K562 treated with DMSO at 1 percent for 12 hours (cell line): ENCODE measurements around the gene HYAL2. TPM values are rescaled to one million over a fixed set of nuclear protein-coding genes. Genes with fewer than 3 reads are reported as not detected.

Experiments
- total RNA-seq: library from RNA; unstranded; fragments of 300-600 nt; gene quantifications from 2 replicates; pipeline ENCODE4 v1.2.3, GENCODE V29; 2022; ENCODE audit not compliant: insufficient read depth

The HYAL2 gene, protein sequence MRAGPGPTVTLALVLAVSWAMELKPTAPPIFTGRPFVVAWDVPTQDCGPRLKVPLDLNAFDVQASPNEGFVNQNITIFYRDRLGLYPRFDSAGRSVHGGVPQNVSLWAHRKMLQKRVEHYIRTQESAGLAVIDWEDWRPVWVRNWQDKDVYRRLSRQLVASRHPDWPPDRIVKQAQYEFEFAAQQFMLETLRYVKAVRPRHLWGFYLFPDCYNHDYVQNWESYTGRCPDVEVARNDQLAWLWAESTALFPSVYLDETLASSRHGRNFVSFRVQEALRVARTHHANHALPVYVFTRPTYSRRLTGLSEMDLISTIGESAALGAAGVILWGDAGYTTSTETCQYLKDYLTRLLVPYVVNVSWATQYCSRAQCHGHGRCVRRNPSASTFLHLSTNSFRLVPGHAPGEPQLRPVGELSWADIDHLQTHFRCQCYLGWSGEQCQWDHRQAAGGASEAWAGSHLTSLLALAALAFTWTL
- 13.7 and 15.2 TPM in 2 replicates for total RNA-seq

GRCh38 chr3:50322386-50323091 lies at the start of gene HYAL2:
Gene HYAL2 (minus strand): TSS chr3:50322745. CDS start chr3:50320489, 2,256 bp downstream.

DNA sequence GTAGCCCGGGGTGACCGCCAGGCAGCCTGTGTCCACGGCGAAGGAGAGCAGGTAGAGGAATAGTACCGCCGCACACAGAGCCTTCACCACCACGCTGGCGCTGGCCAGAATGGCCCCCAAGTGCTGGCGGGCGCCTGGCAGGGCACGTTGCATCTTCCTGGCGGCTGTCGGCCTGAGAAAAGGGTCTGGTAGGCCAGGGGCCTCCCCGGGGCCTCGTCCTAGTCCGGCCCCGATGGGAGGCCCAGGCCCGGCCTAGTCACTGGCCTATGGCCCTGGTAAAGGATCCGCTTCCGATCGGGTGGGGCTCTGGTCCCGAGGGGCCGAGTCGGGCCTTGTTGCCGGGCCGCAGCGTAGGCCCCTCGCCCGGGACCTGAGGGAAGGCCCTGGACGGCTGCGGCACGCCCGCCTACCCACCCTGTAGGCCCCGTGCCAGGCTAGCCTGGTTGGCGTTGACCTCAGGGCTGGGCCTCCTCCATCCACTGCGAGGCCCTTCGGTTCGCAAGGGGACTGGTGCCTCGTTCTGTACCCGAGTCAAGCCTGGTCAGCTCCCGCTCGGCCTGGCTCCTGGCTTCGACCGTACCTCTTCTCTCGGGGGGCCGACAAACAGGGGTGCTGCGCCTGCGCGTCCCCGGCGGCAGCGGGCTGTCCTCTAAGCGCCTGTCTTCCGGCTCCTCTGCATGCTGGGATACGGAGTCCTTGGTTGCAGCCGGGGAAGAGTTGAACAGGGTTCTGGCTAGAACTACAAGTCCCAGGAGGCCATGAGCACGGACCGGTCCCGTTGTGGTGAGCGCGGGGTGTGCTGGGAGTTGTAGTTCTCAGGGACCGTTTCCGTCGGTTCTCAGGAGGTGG lies 36.6 kb upstream of the HYAL2 start, which contains the start of gene TMEM115:
TSS of gene TMEM115 (minus strand) at position 611 of the 849 bp plus-strand sequence. CDS start at position 153, 458 bp downstream.

DNA sequence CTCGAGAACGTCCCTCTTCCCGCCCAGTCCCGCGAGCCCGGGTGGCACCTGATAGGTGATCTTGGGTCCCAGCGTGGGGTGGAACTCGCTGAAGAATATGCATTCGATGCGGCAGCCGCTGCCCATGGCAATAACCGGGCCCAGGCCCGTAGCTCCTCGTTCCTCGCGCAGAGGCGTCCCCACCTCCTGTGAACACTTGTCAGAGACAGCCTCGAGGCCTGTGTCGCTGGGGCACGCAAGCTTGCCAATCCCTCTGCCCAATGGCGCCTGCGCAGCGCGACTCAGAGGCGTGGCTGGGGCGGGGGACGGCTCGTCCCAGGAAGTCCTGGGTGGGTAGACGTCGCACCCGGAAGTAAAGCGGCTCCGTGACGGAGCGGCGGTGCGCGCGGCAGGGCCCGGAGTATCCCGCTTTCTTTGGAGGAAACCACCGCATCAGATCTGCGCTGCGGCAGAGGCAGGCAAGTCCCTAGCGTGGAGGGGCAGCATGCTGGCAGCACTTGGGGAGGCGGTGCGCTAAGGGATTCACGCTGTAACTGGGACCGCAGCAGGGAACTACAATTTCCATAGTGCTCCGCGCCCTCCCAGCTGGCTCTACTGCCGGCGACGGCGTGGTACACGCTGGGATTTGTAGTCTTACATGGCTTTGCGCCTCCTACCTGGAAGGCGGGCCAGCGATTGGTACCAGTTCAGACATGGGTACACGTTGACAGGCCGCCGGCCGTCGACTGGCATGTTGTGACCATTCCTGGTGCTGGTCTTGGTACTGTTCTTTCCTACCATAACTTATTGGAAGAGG lies 28.2 kb upstream of the HYAL2 start, which contains the start of the genes CYB561D2 and NPRL2:
TSS of gene CYB561D2 (plus strand) at position 336 of the 796 bp plus-strand sequence. CDS start 572 bp downstream, outside the sequence.
TSS of gene NPRL2 (minus strand) at position 249 of the 796 bp plus-strand sequence. CDS start at position 126, 123 bp downstream.

DNA sequence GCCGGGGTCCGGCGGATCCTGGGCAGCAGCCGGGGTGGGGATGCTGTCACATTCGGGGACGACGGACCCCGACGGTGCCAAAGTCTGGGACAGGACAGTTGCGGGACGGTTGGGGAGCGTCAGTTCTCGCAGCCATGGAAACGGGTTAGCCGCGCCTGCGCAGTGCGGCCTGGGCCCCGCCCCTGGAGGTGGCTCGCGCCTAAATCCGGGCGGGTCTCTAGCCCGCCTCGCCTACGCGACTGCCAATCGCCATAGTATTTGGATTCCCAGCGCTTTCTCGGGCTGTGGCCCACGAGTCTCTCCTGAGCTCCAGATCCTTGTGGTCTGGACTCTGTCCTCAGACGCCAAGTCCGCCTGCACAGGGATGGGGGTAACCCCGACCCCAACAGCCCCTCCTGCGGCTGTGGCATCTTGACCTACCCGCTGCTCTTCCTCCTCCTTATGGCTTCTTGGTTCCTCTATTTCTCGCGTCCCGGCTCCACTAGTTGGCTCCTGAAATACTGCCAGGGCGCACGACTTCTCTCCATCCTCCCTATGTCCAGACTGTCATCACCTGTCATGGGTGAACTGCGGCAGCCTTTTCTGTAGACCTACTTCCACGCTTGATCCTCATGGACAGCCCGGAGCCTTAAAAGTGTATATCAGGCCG lies 23.2 kb upstream of the HYAL2 start, which contains the start of gene ZMYND10:
TSS of gene ZMYND10 (minus strand) at position 147 of the 649 bp plus-strand sequence. CDS start 153 bp downstream, outside the sequence.

DNA sequence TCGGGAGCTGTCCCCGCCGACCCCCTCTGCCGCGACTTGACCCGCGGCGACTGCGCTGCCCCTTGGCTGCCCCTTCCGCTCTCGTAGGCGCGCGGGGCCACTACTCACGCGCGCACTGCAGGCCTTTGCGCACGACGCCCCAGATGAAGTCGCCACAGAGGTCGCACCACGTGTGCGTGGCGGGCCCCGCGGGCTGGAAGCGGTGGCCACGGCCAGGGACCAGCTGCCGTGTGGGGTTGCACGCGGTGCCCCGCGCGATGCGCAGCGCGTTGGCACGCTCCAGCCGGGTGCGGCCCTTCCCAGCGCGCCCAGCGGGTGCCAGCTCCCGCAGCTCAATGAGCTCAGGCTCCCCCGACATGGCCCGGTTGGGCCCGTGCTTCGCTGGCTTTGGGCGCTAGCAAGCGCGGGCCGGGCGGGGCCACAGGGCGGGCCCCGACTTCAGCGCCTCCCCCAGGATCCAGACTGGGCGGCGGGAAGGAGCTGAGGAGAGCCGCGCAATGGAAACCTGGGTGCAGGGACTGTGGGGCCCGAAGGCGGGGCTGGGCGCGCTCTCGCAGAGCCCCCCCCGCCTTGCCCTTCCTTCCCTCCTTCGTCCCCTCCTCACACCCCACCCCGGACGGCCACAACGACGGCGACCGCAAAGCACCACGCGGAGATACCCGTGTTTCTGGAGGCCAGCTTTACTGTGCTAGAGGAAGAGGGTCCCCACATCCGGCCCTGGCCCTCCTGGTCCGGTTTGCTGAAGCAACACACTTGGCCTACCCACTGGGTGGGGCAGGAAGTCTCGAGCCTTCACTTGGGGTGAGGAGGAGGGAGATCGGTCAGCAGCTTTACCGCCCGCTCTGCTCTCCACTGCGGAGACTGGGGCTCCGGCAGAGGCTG lies 18.1 kb upstream of the HYAL2 start, which contains the start of gene RASSF1:
TSS of gene RASSF1 (minus strand) at position 389 of the 882 bp plus-strand sequence. CDS start at position 358, 31 bp downstream.

DNA sequence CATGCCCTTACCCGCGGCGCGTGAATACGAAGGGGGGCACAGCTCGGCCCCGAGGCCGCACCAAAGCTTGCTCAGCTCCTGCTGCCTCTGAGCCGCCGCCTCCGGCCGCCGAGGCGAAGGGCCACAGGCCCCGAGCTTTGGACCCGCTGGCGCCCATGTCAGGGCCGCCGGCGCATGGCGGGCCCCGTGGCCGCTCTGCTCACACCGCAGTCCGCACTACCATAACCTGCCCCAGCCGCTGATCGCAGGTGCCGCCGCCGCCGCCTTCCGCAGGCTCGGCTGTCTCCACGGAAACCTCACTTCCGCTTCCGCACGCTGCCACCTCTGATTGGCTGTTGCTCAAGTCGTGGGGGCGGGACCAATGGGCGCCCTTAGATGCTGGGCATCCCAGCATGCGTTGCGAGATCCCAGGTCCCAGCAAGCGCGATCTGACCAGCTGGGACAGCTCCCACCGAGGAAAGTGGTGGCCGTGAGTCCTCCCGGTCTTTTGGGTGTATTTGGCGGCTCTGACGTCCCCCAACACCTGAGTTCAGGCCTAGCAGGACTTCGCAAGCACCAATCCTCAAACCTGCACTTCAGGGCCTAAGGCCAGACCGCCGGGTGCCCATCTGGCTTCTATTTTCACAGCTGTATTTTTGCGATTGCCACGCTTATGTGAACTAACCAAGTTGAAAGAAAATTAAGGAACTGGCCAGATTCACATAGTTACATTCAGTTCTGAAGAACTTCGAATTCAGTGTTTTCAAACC lies 5.6 kb upstream of the HYAL2 start, which contains the start of gene TUSC2:
TSS of gene TUSC2 (minus strand) at position 281 of the 749 bp plus-strand sequence. CDS start at position 157, 124 bp downstream.

GRCh38 chr3:50303013-50303815 lies 19.3 kb downstream of the HYAL2 start, which contains the start of gene HYAL1:
Gene HYAL1 (minus strand): TSS chr3:50303574. CDS start chr3:50302956, 618 bp downstream.

GRCh38 chr3:50298836-50299637 lies 23.5 kb downstream of the HYAL2 start, which contains the start of the genes HYAL3 and NAA80:
Gene HYAL3 (minus strand): TSS chr3:50299405. CDS start chr3:50295602, 3,803 bp downstream.
Gene NAA80 (minus strand): TSS chr3:50299405. CDS start chr3:50297463, 1,942 bp downstream.

DNA sequence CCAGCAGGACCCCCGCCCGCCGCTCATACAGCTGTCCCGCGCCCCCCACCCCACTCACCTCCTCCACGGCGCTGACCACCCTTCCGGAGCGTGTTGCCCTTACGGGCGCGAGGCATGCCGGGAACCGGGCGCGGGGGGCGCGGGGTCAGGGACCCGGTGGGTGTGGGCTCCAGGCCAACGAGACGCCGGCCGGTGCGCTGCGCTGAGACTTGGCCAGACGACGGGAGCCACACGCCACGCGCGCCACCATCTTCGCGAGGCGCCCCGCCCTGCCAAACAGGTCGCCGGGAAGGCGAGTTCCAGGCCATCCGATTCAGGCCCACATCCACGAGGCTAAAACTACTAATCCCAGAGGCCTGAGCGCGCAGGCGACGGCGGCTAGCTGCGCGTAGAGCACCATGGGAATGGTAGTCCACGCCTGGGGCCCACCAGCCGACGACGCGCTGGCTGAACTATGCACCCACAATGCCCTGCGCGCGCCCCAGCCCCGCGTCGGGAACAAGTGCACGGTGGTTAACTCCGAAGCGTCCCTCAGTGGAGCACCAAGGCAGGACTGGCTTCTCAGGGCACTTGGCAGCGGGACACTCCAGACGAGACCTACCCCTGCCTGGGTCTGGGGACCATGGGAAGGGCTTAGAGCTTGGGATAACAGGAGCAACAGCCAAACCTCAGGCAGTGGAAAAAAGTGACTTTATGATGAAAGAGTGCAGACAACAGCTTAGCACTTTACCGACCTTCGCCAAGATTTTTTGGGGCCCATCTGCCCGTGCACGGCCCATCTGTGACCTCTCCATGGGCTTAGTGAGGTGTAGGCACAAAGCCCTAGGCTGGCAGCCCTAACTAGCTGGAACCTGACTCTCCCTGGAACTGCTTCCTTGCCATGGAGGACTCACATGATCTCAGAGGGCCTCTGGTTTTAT lies 30.1 kb downstream of the HYAL2 start, which contains the start of gene IFRD2:
TSS of gene IFRD2 (minus strand) at position 271 of the 920 bp plus-strand sequence. CDS start at position 116, 155 bp downstream.

GRCh38 chr3:50278880-50279224 lies 43.7 kb downstream of the HYAL2 start, which contains the start of gene LSMEM2:
Gene LSMEM2 (plus strand): TSS chr3:50279087. CDS start chr3:50279114, 27 bp downstream.

GRCh38 chr3:50268703-50269451 lies 53.7 kb downstream of the HYAL2 start, which contains the start of gene SEMA3B:
Gene SEMA3B (plus strand): TSS chr3:50269147. CDS start chr3:50269241, 94 bp downstream.

